HEK293T (cell line): ENCODE measurements around the gene SLC52A1.

ENCODE experiments used
- CTCF ChIA-PET: fragments of 350-600 bp; formaldehyde crosslinking; extraction: SDS; loops from one replicate; lab custom pipeline; 2021; ENCODE audit warnings: antibody characterized with exemption, inconsistent platforms; lab: Yijun Ruan, JAX
- POLR2A ChIA-PET: fragments of 350-600 bp; formaldehyde crosslinking; extraction: SDS; loops from one replicate; lab custom pipeline; 2020; ENCODE audit warnings: antibody characterized with exemption, inconsistent platforms; lab: Yijun Ruan, JAX
- DNase-seq: peaks from one replicate; pipeline ENCODE4 v3.0.0; 2012; ENCODE audit warnings: mixed read lengths; ENCODE audit errors: extremely low spot score
- ARNT ChIP-seq: fragments of 450-650 bp; IDR thresholded peaks from 2 replicates; pipeline ENCODE4 v1.6.1; 2017; ENCODE audit warnings: mild to moderate bottlenecking
- BHLHE40 ChIP-seq: fragments of 450-650 bp; IDR thresholded peaks from 2 replicates; pipeline ENCODE4 v1.6.1; 2016; ENCODE audit warnings: mild to moderate bottlenecking, moderate library complexity, borderline replicate concordance
- CTBP1 ChIP-seq: fragments of 450-650 bp; IDR thresholded peaks from 2 replicates; pipeline ENCODE4 v1.6.1; 2016; ENCODE audit warnings: borderline replicate concordance
- ELF4 ChIP-seq: fragments of 450-650 bp; IDR thresholded peaks from 2 replicates; pipeline ENCODE4 v1.6.1; 2017; ENCODE audit warnings: antibody characterized with exemption
- FOXA1 ChIP-seq: fragments of 450-650 bp; IDR thresholded peaks from 2 replicates; pipeline ENCODE4 v1.6.1; 2016; ENCODE audit warnings: mild to moderate bottlenecking
- FOXK2 ChIP-seq: fragments of 450-650 bp; IDR thresholded peaks from 2 replicates; pipeline ENCODE4 v1.6.1; 2016; ENCODE audit warnings: mild to moderate bottlenecking
- FOXM1 ChIP-seq: fragments of 450-650 bp; IDR thresholded peaks from 2 replicates; pipeline ENCODE4 v1.6.1; 2017; ENCODE audit warnings: mild to moderate bottlenecking, borderline replicate concordance
- HDGF ChIP-seq: fragments of 450-650 bp; IDR thresholded peaks from 2 replicates; pipeline ENCODE4 v1.6.1; 2017; ENCODE audit warnings: antibody characterized with exemption, borderline replicate concordance
- L3MBTL2 ChIP-seq: fragments of 450-650 bp; conservative IDR thresholded peaks from 2 replicates; pipeline ENCODE4 v1.6.1; 2016; ENCODE audit warnings: mild to moderate bottlenecking
- LEF1 ChIP-seq: fragments of 450-650 bp; IDR thresholded peaks from 2 replicates; pipeline ENCODE4 v1.6.1; 2017; ENCODE audit warnings: mild to moderate bottlenecking, borderline replicate concordance
- NFRKB ChIP-seq: fragments of 450-650 bp; IDR thresholded peaks from 2 replicates; pipeline ENCODE4 v1.6.1; 2016; ENCODE audit warnings: mild to moderate bottlenecking, moderate library complexity
- PKNOX1 ChIP-seq: fragments of 450-650 bp; IDR thresholded peaks from 2 replicates; pipeline ENCODE4 v1.6.1; 2016
- SP1 ChIP-seq: fragments of 450-650 bp; IDR thresholded peaks from 2 replicates; pipeline ENCODE4 v1.6.1; 2017
- SUZ12 ChIP-seq: fragments of 450-650 bp; IDR thresholded peaks from 2 replicates; pipeline ENCODE4 v1.6.1; 2016; ENCODE audit warnings: mild to moderate bottlenecking
- TARDBP ChIP-seq: fragments of 450-650 bp; IDR thresholded peaks from 2 replicates; pipeline ENCODE4 v1.6.1; 2016
- ZNF384 ChIP-seq: fragments of 450-650 bp; IDR thresholded peaks from 2 replicates; pipeline ENCODE4 v1.6.1; 2016

SLC52A1 gene

GRCh38 chr17:5020502-5021023 is 14.7 kb downstream of the SLC52A1 start:
- no peak for TF ChIP-seq ARNT
- TF ChIP-seq NFRKB: no peak
- TF ChIP-seq FOXA1: no peak
- TF ChIP-seq LEF1: no peak
- TF ChIP-seq BHLHE40: no peak
- no peak for TF ChIP-seq SUZ12
- TF ChIP-seq SP1: no peak
- no peak for TF ChIP-seq CTBP1
- TF ChIP-seq FOXM1: no peak
- DNase-seq: no peak
- ChIA-PET POLR2A (no interaction called here), CTCF (no interaction called here)

- POLR2A ChIA-PET: interaction anchor here (1.0 kb wide), 1 partner anchor 36 kb away, joined by 3 read pairs; no protein-coding TSS in a partner anchor
- TF ChIP-seq FOXK2 (no peak), HDGF (no peak), SUZ12 (no peak), PKNOX1 (no peak), SP1 (no peak), CTBP1 (no peak), L3MBTL2 (no peak), ZNF384 (no peak), NFRKB (no peak), FOXA1 (no peak), LEF1 (no peak), ARNT (no peak), FOXM1 (no peak), TARDBP (no peak), BHLHE40 (no peak), ELF4 (no peak)
- DNase-seq: peak; percentile 28
- CTCF ChIA-PET: no interaction called here
Observed at GRCh38 chr17:5019475-5019956, 15.7 kb downstream of the SLC52A1 start.

- TF ChIP-seq ARNT: no peak
- no peak for TF ChIP-seq NFRKB
- TF ChIP-seq SUZ12: no peak
- no peak for DNase-seq
- POLR2A ChIA-PET: no interaction called here
- CTCF ChIA-PET: no interaction called here
Observed at GRCh38 chr17:5014357-5014756, 20.9 kb downstream of the SLC52A1 start.

- CTCF ChIA-PET: no interaction called here
- TF ChIP-seq ELF4 (no peak), FOXM1 (no peak)
- POLR2A ChIA-PET: no interaction called here
- DNase-seq: no peak
Observed at GRCh38 chr17:5011928-5012327, 23.3 kb downstream of the SLC52A1 start.

GRCh38 chr17:5003214-5003867 is 31.9 kb downstream of the SLC52A1 start:
- DNase-seq: no peak
- ChIA-PET POLR2A (no interaction called here), CTCF (no interaction called here)
- no peak for TF ChIP-seq CTBP1
- no peak for TF ChIP-seq ELF4
- no peak for TF ChIP-seq L3MBTL2
- no peak for TF ChIP-seq SP1
- no peak for TF ChIP-seq ZNF384
- TF ChIP-seq HDGF: no peak
- TF ChIP-seq FOXK2: no peak
- TF ChIP-seq BHLHE40: no peak

GRCh38 chr17:5002121-5002788 is 33.0 kb downstream of the SLC52A1 start:
- no peak for TF ChIP-seq LEF1
- TF ChIP-seq HDGF: no peak
- TF ChIP-seq FOXA1: no peak
- no peak for TF ChIP-seq ELF4
- TF ChIP-seq CTBP1: no peak
- TF ChIP-seq BHLHE40: no peak
- TF ChIP-seq FOXM1: no peak
- no peak for DNase-seq
- ChIA-PET CTCF (no interaction called here), POLR2A (interaction anchor here (1.3 kb wide), 1 partner anchor 35 kb away, joined by 3 read pairs; the partner anchor contains the start of gene SPAG7)

- DNase-seq: no peak
- no peak for TF ChIP-seq ELF4
- ChIA-PET CTCF (no interaction called here), POLR2A (interaction anchor here (0.9 to 1.2 kb wide), 2 partner anchors 11 to 13 kb away, joined by 3 to 5 read pairs; partner anchors contain the start of gene CAMTA2)
Observed at GRCh38 chr17:5000237-5000639, 35.0 kb downstream of the SLC52A1 start.
